SK-MEL-5 (cell line): ENCODE results near the gene IQSEC3. TPM values are rescaled to one million over a fixed set of nuclear protein-coding genes. Genes with fewer than 3 reads are reported as not detected.

ENCODE experiments used
- DNase-seq: peaks from one replicate; pipeline ENCODE4 v3.0.0-alpha.2; 2016; ENCODE audit warnings: low read depth, low spot score
- in situ Hi-C: cut with HindIII; loops from 2 replicates; pipeline ENCODE4 v1.10.0; 2016; ENCODE audit warnings: low sequenced_read_pairs, high pct_unique_total_duplicates, low pct_unique_long_range_greater_than_20kb
- total RNA-seq: library from RNA; depleted of rRNA; stranded (reverse); fragments of >200 nt; shearing (Covaris generic); gene quantifications from 2 replicates; pipeline ENCODE4 v1.2.3, GENCODE V29; 2014

IQSEC3 gene
- total RNA-seq, 1 experiment from 2014 or later = not detected

GRCh38 chr12:164207-164606 lies 97.6 kb downstream of the IQSEC3 start:
- DNase-seq = no peak
- in situ Hi-C loops = no loop called here

GRCh38 chr12:165862-166368 lies 99.3 kb downstream of the IQSEC3 start:
- in situ Hi-C loops = no loop called here
- DNase-seq = no peak

- DNase-seq = no peak
- in situ Hi-C loops = no loop called here
Measured at GRCh38 chr12:166425-167075, 100.0 kb downstream of the IQSEC3 start.

- in situ Hi-C loops = no loop called here
Measured at GRCh38 chr12:167959-168600, 101.5 kb downstream of the IQSEC3 start.

GRCh38 chr12:168763-169525 lies 102.4 kb downstream of the IQSEC3 start:
- in situ Hi-C loops = no loop called here
- DNase-seq = no peak

More at GRCh38 chr12:167959-168600, 101.5 kb downstream of the IQSEC3 start:
- DNase-seq = no peak

GRCh38 chr12:169528-170370 lies 103.2 kb downstream of the IQSEC3 start:
- no peak for DNase-seq

GRCh38 chr12:170371-171225 lies 104.0 kb downstream of the IQSEC3 start:
- no peak for DNase-seq
- in situ Hi-C loops = no loop called here

More at GRCh38 chr12:169528-170370, 103.2 kb downstream of the IQSEC3 start:
- in situ Hi-C loops = no loop called here

- DNase-seq = no peak
- in situ Hi-C loops = no loop called here
Measured at GRCh38 chr12:171276-171675, 104.7 kb downstream of the IQSEC3 start.

GRCh38 chr12:171743-172676 lies 105.4 kb downstream of the IQSEC3 start:
- no peak for DNase-seq
- in situ Hi-C loops = no loop called here

GRCh38 chr12:172732-173161 lies 106.2 kb downstream of the IQSEC3 start:
- DNase-seq = no peak
- in situ Hi-C loops = no loop called here

GRCh38 chr12:174124-174523 lies 107.6 kb downstream of the IQSEC3 start:
- DNase-seq = no peak
- in situ Hi-C loops = no loop called here

GRCh38 chr12:174596-174995 lies 108.0 kb downstream of the IQSEC3 start:
- no peak for DNase-seq
- in situ Hi-C loops = no loop called here

GRCh38 chr12:175250-175649 lies 108.7 kb downstream of the IQSEC3 start:
- in situ Hi-C loops = no loop called here
- no peak for DNase-seq

GRCh38 chr12:175759-176158 lies 109.2 kb downstream of the IQSEC3 start:
- in situ Hi-C loops = no loop called here
- DNase-seq = no peak

GRCh38 chr12:176321-177181 lies 110.0 kb downstream of the IQSEC3 start:
- in situ Hi-C loops = no loop called here
- no peak for DNase-seq
